Activated CD8-positive, alpha-beta memory T cell treated with anti-CD3 and anti-CD28 coated beads, Interleukin-2, amount 50 U/mL, for 48 hours (primary cell): Measurements from ENCODE around the gene ARHGAP21.

Source experiments
- DNase-seq: peaks from one replicate; pipeline ENCODE4 v3.0.0-alpha.2; 2020

The ARHGAP21 gene

DNA sequence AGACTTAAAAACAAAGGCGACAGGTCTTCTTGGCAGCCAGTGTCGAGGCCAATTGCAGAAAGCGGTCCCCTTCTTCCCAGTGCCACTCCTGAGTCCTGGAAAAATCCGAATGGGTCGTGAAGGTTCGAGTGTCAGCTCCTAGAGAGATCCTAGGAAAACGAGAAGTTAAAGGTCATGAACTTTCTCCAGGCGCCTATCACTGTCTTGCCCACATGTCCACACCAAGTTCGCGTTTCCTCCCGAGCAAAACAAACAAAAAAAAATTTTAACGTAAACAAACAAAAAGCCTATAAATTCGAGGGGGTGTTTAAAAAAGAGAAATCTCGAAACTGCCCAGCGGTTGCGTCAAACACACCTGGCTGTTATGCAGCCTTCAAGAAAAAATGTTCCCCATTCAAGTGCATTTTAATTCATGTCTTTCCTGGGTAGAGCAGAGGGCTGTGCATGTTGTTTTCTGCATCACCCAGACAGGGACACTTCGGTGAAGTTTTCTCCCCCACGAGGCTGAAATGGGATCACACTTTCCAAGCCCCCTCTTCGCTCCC is 1.5 kb downstream of the ARHGAP21 start:
- DNase-seq = no peak

- DNase-seq = no peak
Observed at GRCh38 chr10:24721229-24722106, 2.2 kb downstream of the ARHGAP21 start.

- no peak for DNase-seq
Observed at GRCh38 chr10:24720096-24720495, 3.6 kb downstream of the ARHGAP21 start.

- DNase-seq = no peak
Observed at GRCh38 chr10:24718031-24718855, 5.4 kb downstream of the ARHGAP21 start.

DNA sequence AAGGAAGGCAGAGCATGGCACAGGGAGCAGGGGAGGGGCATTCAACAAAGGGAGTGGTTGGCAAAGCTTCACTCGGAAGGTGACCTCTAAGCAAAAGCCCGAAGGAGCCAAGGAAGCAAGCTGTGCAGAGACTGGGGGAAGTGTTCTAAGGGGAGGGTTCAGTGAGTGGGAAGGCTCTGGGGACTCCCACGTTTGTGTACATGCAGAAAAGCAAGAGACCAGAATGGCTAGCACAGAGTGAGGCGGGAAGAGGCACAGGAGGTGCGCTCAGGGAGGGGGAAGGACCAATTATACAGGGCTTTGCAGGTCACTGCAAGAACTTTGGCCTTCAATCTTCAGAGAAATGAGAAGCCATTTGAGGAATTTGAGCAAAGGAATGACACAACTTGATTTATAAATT is 7.4 kb downstream of the ARHGAP21 start:
- DNase-seq = no peak

DNA sequence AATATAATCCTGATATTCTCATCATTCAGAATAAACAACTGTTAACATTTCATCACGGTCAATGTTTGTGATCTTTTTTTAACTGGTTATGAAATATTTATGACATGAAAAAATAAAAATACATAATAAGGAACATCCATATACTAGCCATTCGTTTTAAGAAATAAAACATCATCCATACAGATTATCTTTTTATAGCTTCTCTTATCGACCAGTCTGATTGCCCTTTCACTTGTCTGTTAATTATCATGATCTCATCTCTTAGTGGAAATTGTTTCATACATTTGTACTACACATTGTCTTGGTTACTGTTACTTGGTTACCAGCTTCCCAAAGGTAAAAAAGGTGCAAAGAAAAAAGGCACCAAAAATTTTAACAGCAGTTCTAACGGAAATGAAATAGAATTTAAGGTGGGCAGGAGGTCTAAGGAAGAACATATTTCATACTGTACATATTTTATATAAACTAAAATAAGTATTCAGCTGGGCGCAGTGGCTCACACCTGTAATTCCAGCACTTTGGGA is 8.4 kb downstream of the ARHGAP21 start:
- no peak for DNase-seq

DNA sequence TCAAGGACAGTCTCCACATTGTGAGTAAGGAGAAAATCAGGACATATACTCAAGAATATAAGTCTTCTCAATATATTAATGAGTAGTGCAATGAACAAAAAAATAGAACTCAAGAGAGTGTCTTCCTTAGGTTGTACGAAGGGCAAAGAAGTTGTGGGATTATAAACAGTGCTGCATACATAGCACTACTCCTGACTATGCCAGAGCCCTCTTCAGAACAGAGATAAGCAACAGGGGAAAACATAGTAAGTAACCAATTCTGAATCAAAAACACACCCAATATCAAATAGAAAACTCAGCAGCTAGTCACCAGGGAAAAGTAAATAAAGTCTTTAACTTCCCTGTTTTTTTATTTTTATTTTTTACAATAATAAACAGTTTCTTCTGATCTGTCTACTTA is 10.6 kb downstream of the ARHGAP21 start:
- no peak for DNase-seq

DNA sequence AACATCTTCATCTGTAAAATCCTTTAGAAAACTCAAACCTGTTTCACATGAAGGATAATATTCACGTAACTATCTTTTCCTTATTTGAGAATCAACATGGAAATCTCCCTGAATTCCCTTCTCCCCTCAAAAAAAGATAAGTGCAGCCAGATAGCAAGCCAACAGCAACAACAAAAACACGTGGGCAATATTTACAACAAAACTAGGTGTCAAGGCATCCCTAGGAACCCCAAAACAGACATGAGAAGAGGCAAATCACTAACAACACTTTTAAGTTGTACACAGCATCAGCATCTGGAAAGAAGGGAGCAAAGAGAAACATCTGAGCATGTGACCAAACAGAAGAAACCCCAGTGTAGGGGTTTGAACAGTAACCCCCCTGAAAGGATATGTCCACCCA is 12.2 kb downstream of the ARHGAP21 start:
- DNase-seq = no peak

DNA sequence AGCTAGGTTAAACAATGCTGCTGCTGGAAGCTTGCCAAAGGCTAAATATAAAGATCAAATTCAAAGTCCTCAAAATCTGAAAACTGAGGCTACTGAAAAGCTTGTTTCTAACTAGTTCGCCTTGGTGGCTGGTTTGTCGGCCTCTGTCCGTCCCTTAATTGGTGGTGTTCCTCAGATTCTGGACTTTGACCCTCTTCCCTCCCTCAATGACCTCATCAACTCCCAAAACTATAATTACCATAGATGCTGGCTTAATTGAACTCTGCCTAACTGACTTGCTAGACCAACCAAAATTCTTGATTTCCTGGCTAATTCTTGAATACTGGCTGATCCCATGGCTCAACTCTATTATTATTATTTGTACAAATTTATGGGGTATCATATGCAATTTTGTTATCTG is 15.6 kb downstream of the ARHGAP21 start:
- no peak for DNase-seq

- DNase-seq = no peak
Observed at GRCh38 chr10:24707445-24707844, 16.2 kb downstream of the ARHGAP21 start.

GRCh38 chr10:24706479-24707118 is 17.1 kb downstream of the ARHGAP21 start:
- DNase-seq = no peak

- no peak for DNase-seq
Observed at GRCh38 chr10:24703700-24704099, 20.0 kb downstream of the ARHGAP21 start.

- DNase-seq = no peak
Observed at GRCh38 chr10:24701447-24701846, 22.2 kb downstream of the ARHGAP21 start.

DNA sequence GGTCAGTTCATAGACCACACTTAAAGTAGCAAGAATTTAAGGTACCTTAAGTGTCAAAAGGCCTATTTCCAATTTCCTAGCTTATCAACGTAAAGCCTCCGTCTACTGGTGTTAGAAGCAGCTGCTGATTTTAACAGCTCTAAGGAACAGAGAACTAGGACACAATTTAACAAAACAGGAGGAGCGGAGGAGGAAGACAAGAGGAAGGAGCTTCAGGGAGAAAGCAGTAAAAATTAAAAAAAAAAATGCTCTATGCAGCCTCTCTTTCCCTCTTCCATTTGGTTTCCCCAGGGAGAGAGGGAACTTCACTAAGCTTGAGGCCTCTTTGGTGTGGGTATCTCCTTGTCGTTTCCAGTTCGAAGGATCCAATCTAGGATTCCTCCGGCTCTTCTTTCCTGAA is 22.7 kb downstream of the ARHGAP21 start:
- DNase-seq = no peak

DNA sequence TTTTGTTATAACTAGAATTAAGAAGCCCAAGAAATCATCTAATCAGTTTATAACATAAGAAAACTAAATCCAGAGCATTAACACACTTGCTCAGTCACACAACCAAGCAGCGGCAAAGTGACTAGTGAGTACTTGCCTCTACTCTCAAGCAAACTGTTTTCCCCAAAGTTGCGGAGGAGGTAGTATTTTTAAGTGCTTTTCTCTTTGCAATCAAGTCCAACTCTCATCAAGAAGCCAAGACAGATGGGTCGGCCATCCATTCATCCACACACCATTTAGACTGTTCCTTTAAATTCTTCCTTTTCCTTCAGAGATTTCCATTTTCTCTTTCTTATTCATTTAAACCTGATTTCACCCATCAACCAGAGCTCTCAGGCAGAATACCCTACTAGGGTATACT is 25.4 kb downstream of the ARHGAP21 start:
- no peak for DNase-seq

GRCh38 chr10:24697080-24697479 is 26.6 kb downstream of the ARHGAP21 start:
- DNase-seq = no peak

DNA sequence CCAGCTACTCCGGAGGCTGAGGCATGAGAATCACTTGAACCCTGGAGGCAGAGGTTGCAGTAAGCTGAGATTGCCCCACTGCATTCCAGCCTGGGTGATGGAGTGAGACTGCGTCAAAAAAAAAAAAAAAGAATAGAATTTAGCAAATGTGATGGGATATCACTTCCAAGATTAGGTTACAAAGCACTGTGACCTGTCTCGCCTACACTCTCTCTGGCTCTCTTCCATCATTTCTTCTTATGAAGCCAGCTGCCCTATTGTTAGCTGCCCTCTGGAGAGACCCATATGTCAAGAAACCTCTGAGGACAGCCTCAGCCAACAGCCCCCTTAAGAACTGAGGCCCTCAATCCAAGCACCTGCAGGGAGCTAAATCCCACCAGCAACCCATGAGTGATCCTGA is 28.2 kb downstream of the ARHGAP21 start:
- no peak for DNase-seq

GRCh38 chr10:24694086-24694485 is 29.6 kb downstream of the ARHGAP21 start:
- no peak for DNase-seq

DNA sequence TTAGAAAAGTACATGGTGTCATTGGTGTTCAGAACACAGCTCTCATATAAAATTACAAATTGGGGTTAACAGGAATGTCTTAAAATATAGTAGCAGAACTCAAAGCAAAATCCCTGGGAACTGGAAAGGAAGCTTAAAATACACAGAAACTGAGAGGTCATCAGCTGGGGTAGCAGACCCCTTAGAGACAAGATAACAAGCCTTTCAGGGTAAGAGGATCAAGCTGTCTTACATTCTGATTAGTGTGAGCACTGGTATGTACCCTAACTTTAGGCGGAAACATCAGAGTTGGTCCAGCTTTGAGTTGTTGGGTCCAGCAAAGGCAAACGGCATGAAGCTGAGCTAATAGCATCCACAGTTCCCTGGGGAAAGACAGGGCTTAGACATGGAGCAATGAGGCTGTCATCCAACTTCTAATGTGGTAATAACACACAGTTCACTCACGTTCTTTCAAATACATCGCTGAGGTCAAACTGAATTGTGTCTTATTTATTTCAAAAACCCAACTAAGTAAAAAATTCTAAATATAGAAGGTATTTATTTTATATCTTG is 32.6 kb downstream of the ARHGAP21 start:
- DNase-seq = no peak

- DNase-seq = no peak
Observed at GRCh38 chr10:24685958-24686540, 37.6 kb downstream of the ARHGAP21 start.

- no peak for DNase-seq
Observed at GRCh38 chr10:24683554-24683953, 40.1 kb downstream of the ARHGAP21 start.

DNA sequence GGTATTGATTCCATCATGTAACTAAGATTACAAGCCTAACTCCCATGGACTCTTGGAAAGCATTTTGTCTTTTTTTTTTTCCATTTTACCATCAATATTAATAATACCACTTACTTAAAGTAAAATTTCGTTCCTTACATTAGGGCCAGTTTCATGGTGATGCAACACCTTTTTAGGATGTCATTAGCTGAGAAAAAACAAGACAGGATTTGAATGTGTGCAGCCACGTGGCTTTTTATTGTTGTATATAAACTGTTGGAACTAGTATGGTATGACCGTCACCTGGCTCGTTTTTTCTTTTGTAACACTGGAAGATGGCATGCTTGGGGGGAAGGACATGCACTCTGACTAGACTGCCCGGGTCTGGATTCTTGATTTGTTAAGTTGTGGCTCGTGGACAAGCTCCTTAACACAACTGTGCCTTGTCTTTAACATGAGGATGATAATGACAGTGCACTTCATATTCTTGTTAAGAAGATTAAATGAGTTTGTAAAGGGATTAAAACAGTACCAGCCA is 42.1 kb downstream of the ARHGAP21 start:
- DNase-seq = no peak
